Keratinocyte (primary cell): ENCODE data around the gene SLC51A. TPM values are rescaled to one million over a fixed set of nuclear protein-coding genes. Genes with fewer than 3 reads are reported as not detected.

Experiments
- DNase-seq: peaks from one replicate; pipeline ENCODE4 v3.0.0-alpha.2; 2011; ENCODE audit warnings: low read depth, missing footprints, low spot score
- FAIRE-seq: peaks from 2 replicates; lab custom pipeline; 2011; peaks lifted over from hg19 to GRCh38; lab: Jason Lieb, UNC
- H2AFZ ChIP-seq: 2 replicates; pipeline ENCODE4 v1.6.0; 2012; ENCODE audit warnings: low read length, control low read depth, inconsistent platforms; ENCODE audit not compliant: control insufficient read depth
- H3K27ac ChIP-seq: 2 replicates; pipeline ENCODE4 v1.5.1; 2011; ENCODE audit warnings: low read length; ENCODE audit not compliant: control insufficient read depth, insufficient read depth
- H3K27me3 ChIP-seq: 3 replicates; pipeline ENCODE4 v1.6.0; 2011; ENCODE audit warnings: low read length; ENCODE audit not compliant: control insufficient read depth, insufficient read depth; ENCODE audit errors: extremely low read depth
- H3K36me3 ChIP-seq, 2 experiments: 2 replicates in 1 of 2; 3 replicates in 1 of 2; pipeline ENCODE4 v1.5.1; 2011; ENCODE audit warnings: low read length in 2 of 2, mild to moderate bottlenecking in 1 of 2; ENCODE audit not compliant: control insufficient read depth in 2 of 2, insufficient read depth in 2 of 2; ENCODE audit errors: extremely low read depth in 1 of 2
- H3K4me1 ChIP-seq: 3 replicates; pipeline ENCODE4 v1.5.1; 2011; ENCODE audit warnings: low read length; ENCODE audit not compliant: control insufficient read depth, insufficient read depth; ENCODE audit errors: extremely low read depth
- H3K4me2 ChIP-seq: 3 replicates; pipeline ENCODE4 v1.6.0; 2011; ENCODE audit warnings: low read depth, low read length; ENCODE audit not compliant: control insufficient read depth, insufficient read depth; ENCODE audit errors: extremely low read depth
- H3K4me3 ChIP-seq, 3 experiments: fragments of 200-600 bp in 1 of 3; sonication (generic) in 1 of 3; 2 replicates in 2 of 3; 3 replicates in 1 of 3; pipeline ENCODE4 v1.5.1; 2011 to 2016; ENCODE audit warnings: low read length in 3 of 3, mild to moderate bottlenecking in 3 of 3, control low read depth in 2 of 3, inconsistent platforms in 1 of 3, low read depth in 1 of 3, mixed read lengths in 1 of 3, mixed run types in 1 of 3, moderate library complexity in 1 of 3; ENCODE audit not compliant: control insufficient read depth in 2 of 3, insufficient read depth in 2 of 3; ENCODE audit errors: extremely low read depth in 1 of 3
- H3K79me2 ChIP-seq: 2 replicates; pipeline ENCODE4 v1.6.0; 2012; ENCODE audit warnings: low read length; ENCODE audit not compliant: control insufficient read depth, insufficient read depth
- H3K9ac ChIP-seq: 3 replicates; pipeline ENCODE4 v1.6.0; 2011; ENCODE audit warnings: low read length; ENCODE audit not compliant: control insufficient read depth, insufficient read depth; ENCODE audit errors: extremely low read depth
- H3K9me1 ChIP-seq: 3 replicates; pipeline ENCODE4 v1.6.0; 2011; ENCODE audit warnings: low read length; ENCODE audit not compliant: control insufficient read depth, insufficient read depth; ENCODE audit errors: extremely low read depth
- H3K9me3 ChIP-seq: 2 replicates; pipeline ENCODE4 v1.5.1; 2012; ENCODE audit warnings: low read depth, low read length; ENCODE audit not compliant: control insufficient read depth
- H4K20me1 ChIP-seq: 3 replicates; pipeline ENCODE4 v1.6.0; 2011; ENCODE audit warnings: low read length; ENCODE audit not compliant: control insufficient read depth, insufficient read depth; ENCODE audit errors: extremely low read depth
- CTCF ChIP-seq, 3 experiments: IDR thresholded peaks in 1 of 3; conservative IDR thresholded peaks in 1 of 3; optimal IDR thresholded peaks in 1 of 3; 2 replicates in 2 of 3; 3 replicates in 1 of 3; pipeline versions ENCODE3 to v1.5.1; 2011; ENCODE audit warnings: low read length in 3 of 3, mild to moderate bottlenecking in 3 of 3, moderate library complexity in 2 of 3, control low read depth in 1 of 3, inconsistent platforms in 1 of 3; ENCODE audit not compliant: insufficient read depth in 2 of 3; ENCODE audit errors: extremely low read depth in 1 of 3
- EZH2 ChIP-seq: IDR thresholded peaks from one replicate; pipeline ENCODE4 v1.6.1; 2012; ENCODE audit warnings: inconsistent platforms, mild to moderate bottlenecking, low read length, moderate library complexity
- dilution Hi-C: fragments of 300-500 bp; cut with MboI; formaldehyde crosslinking; loops from one replicate; pipeline ENCODE4 v1.7.0; 2020; ENCODE audit warnings: low sequenced_read_pairs; ENCODE audit not compliant: extremely low pct_ligation_motif_present
- polyA plus RNA-seq, 5 experiments: library from polyadenylated mRNA; depleted of rRNA in 3 of 5; stranded (reverse) in 3 of 5; stranded (forward) in 1 of 5; unstranded in 1 of 5; fragments of >200 nt; gene quantifications; 1 replicate in 1 of 5; 2 replicates in 3 of 5; 3 replicates in 1 of 5; pipeline versions ENCODE4 v1.2.1 to v1.2.3, GENCODE V29; 2011 to 2012; ENCODE audit warnings: missing spikeins in 2 of 5, low read depth in 1 of 5, low replicate concordance in 1 of 5

The SLC51A gene
- polyA plus RNA-seq, 1 donor (not counting 4 experiments of a cell fraction or from before 2014, with no cell fraction given) = not detected

DNA sequence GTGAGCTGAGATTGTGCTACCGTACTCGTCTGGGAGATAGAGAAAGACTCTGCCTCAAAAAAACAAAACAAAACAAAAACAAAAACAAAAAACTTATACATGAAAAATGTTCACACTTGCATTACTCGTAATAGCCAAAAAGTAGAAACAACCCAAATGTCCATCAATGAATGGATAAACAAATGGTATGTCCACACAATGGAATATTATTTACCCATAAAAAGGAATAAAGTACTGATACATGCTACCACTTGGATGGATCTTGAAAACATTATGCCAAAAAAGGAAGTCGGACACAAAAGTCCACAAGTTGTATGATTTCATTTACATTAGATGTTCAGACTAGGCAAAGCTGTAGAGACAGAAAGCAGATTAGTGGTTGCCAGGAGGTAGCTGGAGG is 44.5 kb downstream of the SLC51A start:
- Histone ChIP-seq H3K79me2 (peaks cover 38% of the 10 kb centered on the region), H4K20me1 (no peaks in the 10 kb centered on the region), H3K4me3 (no peak overlapping the region), H3K9me3 (no peaks in the 10 kb centered on the region), H3K9me1 (no peaks in the 10 kb centered on the region), H3K4me2 (no peak overlapping the region), H3K4me1 (no peaks in the 10 kb centered on the region), H3K27me3 (no peaks in the 10 kb centered on the region), H3K27ac (no peak overlapping the region), H3K36me3 (peaks cover 4 to 13% of the 10 kb centered on the region in 2 experiments), H2AFZ (no peak overlapping the region), H3K9ac (no peak overlapping the region)
- FAIRE-seq (no peak), DNase-seq (no peak)
- TF ChIP-seq CTCF (optimal IDR thresholded peaks at IDR 0.05 in 1 of 3, IDR thresholded peaks at IDR 0.05 in 1 of 3, conservative IDR thresholded peaks at IDR 0.05 in 1 of 3; ENCODE audit: extremely low read depth in 1 of 3, insufficient read depth in 2 of 3, low read length in 3 of 3) (no peak), EZH2 (no peak)
- dilution Hi-C loops = loop anchor here (25.0 kb wide), 1 partner anchor 252 kb away; the partner anchor contains the start of genes RNF168 and SMCO1

- Histone ChIP-seq H4K20me1 (no peaks in the 10 kb centered on the region), H3K4me2 (no peak overlapping the region), H2AFZ (no peak overlapping the region), H3K4me3 (no peak overlapping the region), H3K4me1 (peaks cover 9% of the 10 kb centered on the region), H3K9ac (no peak overlapping the region), H3K9me1 (no peaks in the 10 kb centered on the region), H3K9me3 (no peaks in the 10 kb centered on the region), H3K36me3 (peaks cover 7 to 10% of the 10 kb centered on the region in 2 experiments), H3K27ac (no peak overlapping the region), H3K27me3 (no peaks in the 10 kb centered on the region), H3K79me2 (peaks cover 47% of the 10 kb centered on the region)
- dilution Hi-C loops = loop anchor here (25.0 kb wide), 1 partner anchor 248 kb away; the partner anchor contains the start of genes RNF168 and SMCO1
- DNase-seq (no peak), FAIRE-seq (no peak)
- TF ChIP-seq EZH2 (no peak), CTCF (optimal IDR thresholded peaks at IDR 0.05 in 1 of 3, IDR thresholded peaks at IDR 0.05 in 1 of 3, conservative IDR thresholded peaks at IDR 0.05 in 1 of 3; ENCODE audit: extremely low read depth in 1 of 3, insufficient read depth in 2 of 3, low read length in 3 of 3) (no peak)
These were observed 47.5 kb downstream of the SLC51A start for GRCh38 chr3:196263819-196264218.
